GM23338 (cell line): ENCODE results near the gene TIMM22. TPM values are rescaled to one million over a fixed set of nuclear protein-coding genes. Genes with fewer than 3 reads are reported as not detected.
A peak's percentile ranks its signal among the peaks of the same experiment; 100 is the strongest.

ENCODE experiments used
- ATAC-seq: fragments of 200-7000 bp; cut with Tn5 transposase; 3 replicates; pipeline ENCODE4 v1.9.1; 2020
- DNase-seq: peaks from one replicate; pipeline ENCODE4 v3.0.0-alpha.2; 2015; ENCODE audit warnings: low spot score
- H2AFZ ChIP-seq: fragments of 200-600 bp; sonication (generic); 2 replicates; pipeline ENCODE4 v1.8.0; 2016; ENCODE audit warnings: antibody characterized with exemption, mild to moderate bottlenecking, moderate library complexity
- H3F3A ChIP-seq: fragments of 200-600 bp; sonication (generic); replicated peaks from 2 replicates; pipeline ENCODE4 v1.8.0; 2017; ENCODE audit warnings: antibody characterized with exemption, mixed run types, low read depth
- H3K27ac ChIP-seq: fragments of 200-600 bp; sonication (generic); 2 replicates; pipeline ENCODE4 v1.6.1; 2016; ENCODE audit warnings: low read depth
- H3K27me3 ChIP-seq: fragments of 200-600 bp; sonication (generic); 2 replicates; pipeline ENCODE4 v1.8.0; 2016; ENCODE audit warnings: mild to moderate bottlenecking, mixed run types, moderate library complexity; ENCODE audit not compliant: insufficient read depth
- H3K36me3 ChIP-seq: fragments of 200-600 bp; sonication (generic); 2 replicates; pipeline ENCODE4 v1.8.0; 2016; ENCODE audit warnings: mild to moderate bottlenecking; ENCODE audit not compliant: insufficient read depth
- H3K4me1 ChIP-seq: fragments of 200-600 bp; sonication (generic); 2 replicates; pipeline ENCODE4 v1.8.0; 2016; ENCODE audit warnings: mild to moderate bottlenecking, moderate library complexity; ENCODE audit not compliant: insufficient read depth
- H3K4me2 ChIP-seq: fragments of 200-600 bp; sonication (generic); 2 replicates; pipeline ENCODE4 v1.7.1; 2017; ENCODE audit warnings: mixed run types
- H3K4me3 ChIP-seq: fragments of 200-600 bp; sonication (generic); 2 replicates; pipeline ENCODE4 v1.6.1; 2016; ENCODE audit warnings: mixed run types
- H3K79me2 ChIP-seq: fragments of 200-600 bp; sonication (generic); replicated peaks from 2 replicates; pipeline ENCODE4 v1.8.0; 2017; ENCODE audit warnings: mild to moderate bottlenecking; ENCODE audit not compliant: insufficient read depth
- H3K9me2 ChIP-seq: fragments of 200-600 bp; sonication (generic); 2 replicates; pipeline ENCODE4 v1.8.0; 2017; ENCODE audit not compliant: insufficient read depth
- H4K20me1 ChIP-seq: fragments of 200-600 bp; sonication (generic); replicated peaks from 2 replicates; pipeline ENCODE4 v1.8.0; 2017; ENCODE audit warnings: mild to moderate bottlenecking; ENCODE audit not compliant: insufficient read depth
- H3K27ac Mint-ChIP-seq: 2 replicates; pipeline ENCODE4 v1.8.0; 2020; ENCODE audit warnings: inconsistent platforms, mild to moderate bottlenecking, moderate library complexity, mixed read lengths
- H3K27me3 Mint-ChIP-seq: 3 replicates; pipeline ENCODE4 v1.8.0; 2022; ENCODE audit warnings: low read depth, mild to moderate bottlenecking, moderate library complexity, mixed read lengths, inconsistent platforms; ENCODE audit not compliant: insufficient read depth, poor library complexity
- H3K36me3 Mint-ChIP-seq: 3 replicates; pipeline ENCODE4 v1.8.0; 2021; ENCODE audit warnings: low read depth, mild to moderate bottlenecking, inconsistent platforms, moderate library complexity, mixed read lengths
- H3K4me1 Mint-ChIP-seq: 3 replicates; pipeline ENCODE4 v1.8.0; 2020; ENCODE audit warnings: mild to moderate bottlenecking, inconsistent platforms, mixed read lengths
- H3K4me3 Mint-ChIP-seq: 3 replicates; pipeline ENCODE4 v1.8.0; 2021; ENCODE audit warnings: moderate library complexity, mild to moderate bottlenecking, inconsistent platforms, mixed read lengths
- H3K9me3 Mint-ChIP-seq: 3 replicates; pipeline ENCODE4 v1.8.0; 2020; ENCODE audit warnings: moderate library complexity, mild to moderate bottlenecking, inconsistent platforms, mixed read lengths
- ETS1 ChIP-seq: IDR thresholded peaks from 2 replicates; pipeline ENCODE4 v1.6.1; 2016; ENCODE audit warnings: antibody characterized with exemption
- REST ChIP-seq: IDR thresholded peaks from one replicate; pipeline ENCODE4 v1.6.1; 2018; ENCODE audit warnings: antibody characterized with exemption; ENCODE audit not compliant: unreplicated experiment
- ZNF462 ChIP-seq: fragments of 250-450 bp; sonication (Bioruptor Pico); IDR thresholded peaks from 2 replicates; pipeline ENCODE4 v1.5.0; 2020; ENCODE audit warnings: mild to moderate bottlenecking, moderate library complexity
- polyA plus RNA-seq: library from polyadenylated mRNA; unstranded; fragments of >200 nt; fragmentation: Nextera tagmentation; extraction: Ambion mirVana; gene quantifications from 2 replicates; pipeline ENCODE4 v1.2.1, GENCODE V29; 2016
- total RNA-seq: library from RNA; depleted of rRNA; stranded (reverse); fragments of >200 nt; shearing (Covaris generic); gene quantifications from 2 replicates; pipeline ENCODE4 v1.2.3, GENCODE V29; 2014

Gene TIMM22
- total and polyA plus RNA-seq, 2 experiments from 2014 or later: 21.9 to 24.4 TPM

GRCh38 chr17:976312-976711 is 20.6 kb upstream of the TIMM22 start (continued):
- TF ChIP-seq ZNF462: no peak
- no peak for TF ChIP-seq ETS1

- Histone ChIP-seq H3K27ac (0 out of 2 replicates have a peak overlapping the region, but pooled peaks have one; percentile 6), H3K4me3 (peak overlapping the region; percentile 78), H3K9me2 (no peaks in the 10 kb centered on the region), H3K27me3 (no peaks in the 10 kb centered on the region), H3K36me3 (no peaks in the 10 kb centered on the region), H2AFZ (no peak overlapping the region), H3K4me2 (peak overlapping the region; percentile 90), H3K4me1 (peaks cover 45% of the 10 kb centered on the region), H4K20me1 (peaks cover 30% of the 10 kb centered on the region), H3K79me2 (peaks cover 67% of the 10 kb centered on the region), H3F3A (peaks cover 10% of the 10 kb centered on the region; the same call in 1 of the 2 replicates)
- DNase-seq (no peak), ATAC-seq (peak; percentile 5; the same call in 1 of the 3 replicates)
- Mint-ChIP-seq H3K27ac (no peak overlapping the region; the same call in 1 of the 2 replicates), H3K9me3 (no peaks in the 10 kb centered on the region; the same call in 2 of the 3 replicates), H3K27me3 (peaks cover 18% of the 10 kb centered on the region), H3K36me3 (no peaks in the 10 kb centered on the region; the same call in 2 of the 3 replicates), H3K4me1 (peaks cover 47% of the 10 kb centered on the region), H3K4me3 (peak overlapping the region; percentile 85)
- TF ChIP-seq REST (no peak), ZNF462 (no peak)
Observed at GRCh38 chr17:977166-977565, 19.8 kb upstream of the TIMM22 start.
